Spleen (tissue), 7 donors: ENCODE data around the gene SLC35F6.

Experiments used
- POLR2A ChIP-seq, 3 donors: fragments of 450-650 bp; IDR thresholded peaks; one replicate each; pipeline ENCODE4 v1.5.1; 2017; ENCODE audit warnings: antibody characterized with exemption in 3 of 3, mild to moderate bottlenecking in 1 of 3
- POLR2AphosphoS5 ChIP-seq, 3 donors: sonication (generic); formaldehyde crosslinking; IDR thresholded peaks; one replicate each; pipeline ENCODE4 v1.5.1; 2017; ENCODE audit warnings: antibody characterized with exemption in 3 of 3
- TF ChIP-seq, protein P1 (sequence below), 11 experiments: fragments of 200-600 bp in 7 of 11; fragments of 450-650 bp in 4 of 11; sonication (generic) in 4 of 11; IDR thresholded peaks in 8 of 11; conservative IDR thresholded peaks in 3 of 11; 1 replicate in 7 of 11; 2 replicates in 4 of 11; pipeline versions ENCODE4 v1.4.0 to v1.8.0; 2016 to 2021; ENCODE audit warnings: antibody characterized with exemption in 11 of 11, inconsistent platforms in 4 of 11, mild to moderate bottlenecking in 1 of 11
- donor health status: DM: no; HTN: no; CAD: no; lungs with moderate emphysema.
- donor health status: DM: no; HTN: no; CAD: no.
- donor health status: DM: no; HTN: no; CAD: no.

GRCh38 chr2:26820932-26821331 lies 56.8 kb downstream of the SLC35F6 start:
- TF ChIP-seq, protein P1, sequence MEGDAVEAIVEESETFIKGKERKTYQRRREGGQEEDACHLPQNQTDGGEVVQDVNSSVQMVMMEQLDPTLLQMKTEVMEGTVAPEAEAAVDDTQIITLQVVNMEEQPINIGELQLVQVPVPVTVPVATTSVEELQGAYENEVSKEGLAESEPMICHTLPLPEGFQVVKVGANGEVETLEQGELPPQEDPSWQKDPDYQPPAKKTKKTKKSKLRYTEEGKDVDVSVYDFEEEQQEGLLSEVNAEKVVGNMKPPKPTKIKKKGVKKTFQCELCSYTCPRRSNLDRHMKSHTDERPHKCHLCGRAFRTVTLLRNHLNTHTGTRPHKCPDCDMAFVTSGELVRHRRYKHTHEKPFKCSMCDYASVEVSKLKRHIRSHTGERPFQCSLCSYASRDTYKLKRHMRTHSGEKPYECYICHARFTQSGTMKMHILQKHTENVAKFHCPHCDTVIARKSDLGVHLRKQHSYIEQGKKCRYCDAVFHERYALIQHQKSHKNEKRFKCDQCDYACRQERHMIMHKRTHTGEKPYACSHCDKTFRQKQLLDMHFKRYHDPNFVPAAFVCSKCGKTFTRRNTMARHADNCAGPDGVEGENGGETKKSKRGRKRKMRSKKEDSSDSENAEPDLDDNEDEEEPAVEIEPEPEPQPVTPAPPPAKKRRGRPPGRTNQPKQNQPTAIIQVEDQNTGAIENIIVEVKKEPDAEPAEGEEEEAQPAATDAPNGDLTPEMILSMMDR (IDR thresholded peaks at IDR 0.05 in 8 of 11, conservative IDR thresholded peaks at IDR 0.05 in 3 of 11) = no peak
- TF ChIP-seq POLR2A (IDR thresholded peaks at IDR 0.05) = no peak
- TF ChIP-seq POLR2AphosphoS5 (IDR thresholded peaks at IDR 0.05) = no peak
